HepG2 (cell line): ENCODE measurements around the gene PRUNE1. TPM values are rescaled to one million over a fixed set of nuclear protein-coding genes. Genes with fewer than 3 reads are reported as not detected.
A peak's percentile ranks its signal among the peaks of the same experiment; 100 is the strongest.

Experiments
- ATF7-NPFF ChIP-seq: sonication (generic); formaldehyde crosslinking; IDR thresholded peaks from 2 replicates; pipeline ENCODE4 v1.8.1; 2023; ENCODE audit warnings: mild to moderate bottlenecking, low read depth, missing genetic modification reagents, moderate library complexity
- CBX5 ChIP-seq: sonication (generic); formaldehyde crosslinking; IDR thresholded peaks from 2 replicates; pipeline ENCODE4 v1.4.0; 2020; ENCODE audit warnings: missing genetic modification reagents, borderline replicate concordance
- CTCF ChIP-seq: sonication (generic); formaldehyde crosslinking; IDR thresholded peaks from 2 replicates; pipeline ENCODE4 v1.5.0; 2020; ENCODE audit warnings: mild to moderate bottlenecking, missing genetic modification reagents, moderate library complexity
- ETV6 ChIP-seq: sonication (generic); formaldehyde crosslinking; conservative IDR thresholded peaks from 2 replicates; pipeline ENCODE4 v1.4.0; 2020; ENCODE audit warnings: missing genetic modification reagents
- FOXK2 ChIP-seq: fragments of 450-650 bp; IDR thresholded peaks from 2 replicates; pipeline ENCODE4 v1.6.1; 2016
- FOXM1 ChIP-seq: sonication (generic); formaldehyde crosslinking; IDR thresholded peaks from 2 replicates; pipeline ENCODE4 v1.5.0; 2020; ENCODE audit warnings: missing genetic modification reagents
- GPN1 ChIP-seq: sonication (generic); formaldehyde crosslinking; IDR thresholded peaks from 2 replicates; pipeline ENCODE4 v1.5.1; 2020; ENCODE audit warnings: missing genetic modification reagents, borderline replicate concordance
- HCFC1 ChIP-seq: fragments of 150-350 bp; IDR thresholded peaks from 2 replicates; pipeline ENCODE4 v1.6.1; 2014; ENCODE audit warnings: low read depth, low read length
- LCORL ChIP-seq, 2 experiments: fragments of 450-650 bp in 1 of 2; sonication (generic) in 1 of 2; formaldehyde crosslinking in 1 of 2; IDR thresholded peaks; 2 replicates each; pipeline versions ENCODE4 v1.5.0 to v1.6.1; 2017 to 2020; ENCODE audit warnings: antibody characterized with exemption in 1 of 2, missing genetic modification reagents in 1 of 2
- NFKB2 ChIP-seq: sonication (generic); formaldehyde crosslinking; IDR thresholded peaks from 2 replicates; pipeline ENCODE4 v1.4.0; 2020; ENCODE audit warnings: missing genetic modification reagents, borderline replicate concordance
- RFXANK ChIP-seq: IDR thresholded peaks from 2 replicates; pipeline ENCODE4 v1.6.1; 2016
- SMAD3 ChIP-seq: sonication (generic); formaldehyde crosslinking; IDR thresholded peaks from 2 replicates; pipeline ENCODE4 v1.4.0; 2020; ENCODE audit warnings: missing genetic modification reagents
- SNAPC5 ChIP-seq: sonication (generic); formaldehyde crosslinking; IDR thresholded peaks from 2 replicates; pipeline ENCODE4 v1.8.1; 2023; ENCODE audit warnings: mild to moderate bottlenecking, missing genetic modification reagents, borderline replicate concordance
- TBX2 ChIP-seq: sonication (generic); formaldehyde crosslinking; IDR thresholded peaks from 2 replicates; pipeline ENCODE4 v1.5.0; 2020; ENCODE audit warnings: missing genetic modification reagents, mild to moderate bottlenecking, borderline replicate concordance
- ZBTB14 ChIP-seq: sonication (generic); formaldehyde crosslinking; IDR thresholded peaks from 2 replicates; pipeline ENCODE4 v1.4.0; 2020; ENCODE audit warnings: missing genetic modification reagents
- ZBTB26 ChIP-seq: IDR thresholded peaks from 2 replicates; pipeline ENCODE4 v1.6.1; 2016; ENCODE audit warnings: missing compliant biosample characterization, missing genetic modification reagents, borderline replicate concordance
- ZBTB3 ChIP-seq: sonication (generic); formaldehyde crosslinking; IDR thresholded peaks from 2 replicates; pipeline ENCODE4 v1.4.0; 2020; ENCODE audit warnings: low read depth, mild to moderate bottlenecking, moderate library complexity, missing genetic modification reagents, borderline replicate concordance
- ZNF136 ChIP-seq: sonication (generic); formaldehyde crosslinking; IDR thresholded peaks from 2 replicates; pipeline ENCODE4 v1.8.1; 2022; ENCODE audit warnings: low read depth, mild to moderate bottlenecking, moderate library complexity, missing genetic modification reagents
- ZNF354B ChIP-seq: sonication (generic); formaldehyde crosslinking; IDR thresholded peaks from 2 replicates; pipeline ENCODE4 v1.8.0; 2022; ENCODE audit warnings: mild to moderate bottlenecking, missing genetic modification reagents
- ZNF362 ChIP-seq: sonication (generic); formaldehyde crosslinking; IDR thresholded peaks from 2 replicates; pipeline ENCODE4 v1.4.0; 2020; ENCODE audit warnings: missing genetic modification reagents, mild to moderate bottlenecking, borderline replicate concordance
- ZNF430 ChIP-seq: sonication (generic); formaldehyde crosslinking; IDR thresholded peaks from 2 replicates; pipeline ENCODE4 v1.9.0; 2021; ENCODE audit warnings: mild to moderate bottlenecking, missing genetic modification reagents
- ZNF451 ChIP-seq: sonication (generic); formaldehyde crosslinking; IDR thresholded peaks from 2 replicates; pipeline ENCODE4 v1.5.0; 2020; ENCODE audit warnings: mild to moderate bottlenecking, missing genetic modification reagents
- ZNF468 ChIP-seq: sonication (generic); formaldehyde crosslinking; IDR thresholded peaks from 2 replicates; pipeline ENCODE4 v1.8.0; 2022; ENCODE audit warnings: mild to moderate bottlenecking, moderate library complexity, missing genetic modification reagents
- ZNF615 ChIP-seq: sonication (generic); formaldehyde crosslinking; IDR thresholded peaks from 2 replicates; pipeline ENCODE4 v1.5.0; 2020; ENCODE audit warnings: mild to moderate bottlenecking, missing genetic modification reagents, borderline replicate concordance
- ZNF644 ChIP-seq: IDR thresholded peaks from 2 replicates; pipeline ENCODE4 v1.6.1; 2016; ENCODE audit warnings: low read depth
- ZSCAN20 ChIP-seq: sonication (generic); formaldehyde crosslinking; IDR thresholded peaks from 2 replicates; pipeline ENCODE4 v1.4.0; 2020; ENCODE audit warnings: missing genetic modification reagents, mild to moderate bottlenecking, borderline replicate concordance
- polyA plus RNA-seq, 8 experiments: library from polyadenylated mRNA; depleted of rRNA in 3 of 8; stranded (reverse) in 7 of 8; unstranded in 1 of 8; fragments of >200 nt; fragmentation: Illumina TruSeq in 4 of 8; extraction: Trizol in 4 of 8; gene quantifications; 2 replicates each; pipeline versions ENCODE4 v1.2.1 to v1.2.3, GENCODE V29; 2011 to 2016; ENCODE audit warnings: low read depth in 4 of 8, missing spikeins in 1 of 8, mixed read lengths in 1 of 8; ENCODE audit not compliant: insufficient read depth in 1 of 8
- total RNA-seq, 5 experiments: library from RNA; depleted of rRNA; stranded (reverse); fragments of >200 nt; fragmentation: Illumina TruSeq; extraction: Trizol; gene quantifications; 2 replicates each; pipeline ENCODE4 v1.2.3, GENCODE V29; 2016; ENCODE audit warnings: low read depth in 1 of 5

The PRUNE1 gene
- total and polyA plus RNA-seq, 2 of the 13 experiments (the other 11 are each of a cell fraction or from before 2014, with no cell fraction given), result 19.0 to 31.9 TPM

- TF ChIP-seq ATF7-NPFF (CRISPR knock-in tag), result no peak
- TF ChIP-seq ZNF468 (CRISPR knock-in tag), result no peak
- TF ChIP-seq ZBTB14 (CRISPR knock-in tag), result no peak
- no peak for TF ChIP-seq GPN1 (CRISPR knock-in tag)
- no peak for TF ChIP-seq ZNF615 (CRISPR knock-in tag)
- TF ChIP-seq ZNF644 (CRISPR knock-in tag), result peak; percentile 65; the same call in 1 of the 2 replicates
- TF ChIP-seq CTCF, result no peak
- no peak; the same call in 1 of the 2 replicates for TF ChIP-seq ZNF451 (CRISPR knock-in tag)
- no peak for TF ChIP-seq ZNF354B
- no peak for TF ChIP-seq FOXM1 (CRISPR knock-in tag)
- TF ChIP-seq TBX2 (CRISPR knock-in tag), result peak; percentile 67
- TF ChIP-seq ZNF430 (CRISPR knock-in tag), result no peak
- TF ChIP-seq RFXANK (CRISPR knock-in tag), result no peak
- no peak for TF ChIP-seq ZBTB26
- peak; percentile 68; the same call in 1 of the 2 replicates for TF ChIP-seq NFKB2 (CRISPR knock-in tag)
- no peak for TF ChIP-seq HCFC1
- no peak for TF ChIP-seq SNAPC5 (CRISPR knock-in tag)
- TF ChIP-seq FOXK2, result no peak
- no peak for TF ChIP-seq LCORL (IDR thresholded peaks at IDR 0.05)
- no peak for TF ChIP-seq LCORL (CRISPR knock-in tag; IDR thresholded peaks at IDR 0.05)
- TF ChIP-seq ZSCAN20, result no peak
- peak; percentile 42; the same call in 1 of the 2 replicates for TF ChIP-seq CBX5 (CRISPR knock-in tag)
- no peak for TF ChIP-seq SMAD3 (CRISPR knock-in tag)
- TF ChIP-seq ZBTB3 (CRISPR knock-in tag), result no peak
- TF ChIP-seq ZNF136 (CRISPR knock-in tag), result no peak
- no peak for TF ChIP-seq ZNF362 (CRISPR knock-in tag)
- TF ChIP-seq ETV6 (CRISPR knock-in tag), result no peak
Measured at GRCh38 chr1:150971583-150972416, 36.4 kb upstream of the PRUNE1 start (continued).
